Loucy (cell line): ENCODE measurements around the gene REEP1.

Experiments used
- H2AFZ ChIP-seq: fragments of 200-600 bp; sonication (generic); 2 replicates; pipeline ENCODE4 v1.6.0; 2016; ENCODE audit warnings: antibody characterized with exemption, mild to moderate bottlenecking, low read length, moderate library complexity
- H3F3A ChIP-seq: fragments of 200-600 bp; 2 replicates; pipeline ENCODE4 v1.6.0; 2016; ENCODE audit warnings: antibody characterized with exemption, low read depth, mild to moderate bottlenecking
- H3K27me3 ChIP-seq: fragments of 200-600 bp; sonication (generic); 2 replicates; pipeline ENCODE4 v1.6.1; 2014; ENCODE audit warnings: low read length, mild to moderate bottlenecking; ENCODE audit not compliant: insufficient read depth, poor library complexity, severe bottlenecking
- H3K36me3 ChIP-seq: fragments of 200-600 bp; sonication (generic); 2 replicates; pipeline ENCODE4 v1.6.1; 2016; ENCODE audit warnings: low read length; ENCODE audit not compliant: insufficient read depth
- H3K4me1 ChIP-seq: fragments of 200-600 bp; sonication (generic); 2 replicates; pipeline ENCODE4 v1.5.1; 2014; ENCODE audit warnings: low read length, mild to moderate bottlenecking; ENCODE audit not compliant: insufficient read depth, poor library complexity, severe bottlenecking
- H3K4me2 ChIP-seq: fragments of 200-600 bp; sonication (generic); 2 replicates; pipeline ENCODE4 v1.6.0; 2014; ENCODE audit warnings: antibody characterized with exemption, low read length, low read depth, mild to moderate bottlenecking; ENCODE audit not compliant: poor library complexity, severe bottlenecking
- H3K4me3 ChIP-seq: fragments of 200-600 bp; sonication (generic); 2 replicates; pipeline ENCODE4 v1.5.1; 2014; ENCODE audit warnings: low read length, mild to moderate bottlenecking, mixed read lengths; ENCODE audit not compliant: poor library complexity, severe bottlenecking
- H3K79me2 ChIP-seq: fragments of 200-600 bp; sonication (generic); 2 replicates; pipeline ENCODE4 v1.6.1; 2014; ENCODE audit warnings: low read length; ENCODE audit not compliant: insufficient read depth
- H3K9ac ChIP-seq: fragments of 200-600 bp; sonication (generic); 2 replicates; pipeline ENCODE4 v1.6.0; 2014; ENCODE audit warnings: mild to moderate bottlenecking, low read depth, low read length, moderate library complexity; ENCODE audit not compliant: poor library complexity, severe bottlenecking
- H3K9me2 ChIP-seq: fragments of 200-600 bp; sonication (generic); replicated peaks from 2 replicates; pipeline ENCODE4 v1.6.1; 2016; ENCODE audit warnings: low read depth, low read length, mixed read lengths
- H3K9me3 ChIP-seq: fragments of 200-600 bp; sonication (generic); 2 replicates; pipeline ENCODE4 v1.6.1; 2014; ENCODE audit warnings: mild to moderate bottlenecking, antibody characterized with exemption, low read length, low read depth; ENCODE audit not compliant: insufficient read depth
- H4K20me1 ChIP-seq: fragments of 200-600 bp; sonication (generic); 2 replicates; pipeline ENCODE4 v1.6.0; 2014; ENCODE audit warnings: antibody characterized with exemption, low read length, mild to moderate bottlenecking; ENCODE audit not compliant: insufficient read depth, poor library complexity, severe bottlenecking
- EZH2phosphoT487 ChIP-seq: fragments of 200-600 bp; IDR thresholded peaks from 2 replicates; pipeline ENCODE4 v1.6.1; 2018; ENCODE audit warnings: antibody characterized with exemption, mild to moderate bottlenecking, moderate library complexity, borderline replicate concordance
- TF ChIP-seq, protein P1 (sequence below): fragments of 200-600 bp; sonication (generic); conservative IDR thresholded peaks from 2 replicates; pipeline ENCODE4 v1.5.1; 2014; ENCODE audit warnings: mild to moderate bottlenecking, antibody characterized with exemption, low read length

Gene REEP1

GRCh38 chr2:86378469-86378868 is 41.0 kb upstream of the REEP1 start:
- H3K4me3 ChIP-seq, result no peak overlapping the region
- no peak overlapping the region for H3K9ac ChIP-seq
- H3K9me2 ChIP-seq, result no peaks in the 10 kb centered on the region
- H3K9me3 ChIP-seq, result no peaks in the 10 kb centered on the region
- no peaks in the 10 kb centered on the region for H3K4me1 ChIP-seq
- no peaks in the 10 kb centered on the region for H3F3A ChIP-seq
- H3K79me2 ChIP-seq, result no peaks in the 10 kb centered on the region
- TF ChIP-seq, protein P1, sequence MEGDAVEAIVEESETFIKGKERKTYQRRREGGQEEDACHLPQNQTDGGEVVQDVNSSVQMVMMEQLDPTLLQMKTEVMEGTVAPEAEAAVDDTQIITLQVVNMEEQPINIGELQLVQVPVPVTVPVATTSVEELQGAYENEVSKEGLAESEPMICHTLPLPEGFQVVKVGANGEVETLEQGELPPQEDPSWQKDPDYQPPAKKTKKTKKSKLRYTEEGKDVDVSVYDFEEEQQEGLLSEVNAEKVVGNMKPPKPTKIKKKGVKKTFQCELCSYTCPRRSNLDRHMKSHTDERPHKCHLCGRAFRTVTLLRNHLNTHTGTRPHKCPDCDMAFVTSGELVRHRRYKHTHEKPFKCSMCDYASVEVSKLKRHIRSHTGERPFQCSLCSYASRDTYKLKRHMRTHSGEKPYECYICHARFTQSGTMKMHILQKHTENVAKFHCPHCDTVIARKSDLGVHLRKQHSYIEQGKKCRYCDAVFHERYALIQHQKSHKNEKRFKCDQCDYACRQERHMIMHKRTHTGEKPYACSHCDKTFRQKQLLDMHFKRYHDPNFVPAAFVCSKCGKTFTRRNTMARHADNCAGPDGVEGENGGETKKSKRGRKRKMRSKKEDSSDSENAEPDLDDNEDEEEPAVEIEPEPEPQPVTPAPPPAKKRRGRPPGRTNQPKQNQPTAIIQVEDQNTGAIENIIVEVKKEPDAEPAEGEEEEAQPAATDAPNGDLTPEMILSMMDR, result no peak
- TF ChIP-seq EZH2phosphoT487, result no peak
- no peaks in the 10 kb centered on the region for H3K27me3 ChIP-seq
- no peaks in the 10 kb centered on the region for H4K20me1 ChIP-seq
- H3K4me2 ChIP-seq, result no peak overlapping the region
- no peaks in the 10 kb centered on the region for H3K36me3 ChIP-seq
- no peak overlapping the region for H2AFZ ChIP-seq

DNA sequence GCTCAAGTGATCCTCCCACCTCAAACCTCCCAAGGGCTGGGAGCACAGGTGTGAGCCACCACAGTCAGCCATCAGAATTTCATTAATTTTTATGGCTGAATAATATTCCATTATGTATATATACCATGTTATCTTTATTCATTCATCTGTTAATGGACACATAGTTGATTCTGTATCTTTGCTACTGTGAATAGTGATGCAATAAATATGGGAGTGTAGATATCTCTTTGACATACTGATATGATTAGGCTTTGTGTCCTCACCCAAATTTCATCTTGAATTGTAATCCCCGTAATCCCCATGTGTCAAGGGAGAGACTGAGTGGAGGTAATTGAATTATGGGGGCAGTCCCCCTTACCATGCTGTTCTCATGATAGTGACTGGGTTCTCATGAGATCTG is 38.2 kb upstream of the REEP1 start:
- H3K27me3 ChIP-seq, result no peaks in the 10 kb centered on the region
- no peaks in the 10 kb centered on the region for H4K20me1 ChIP-seq
- H3K4me2 ChIP-seq, result no peak overlapping the region
- no peak overlapping the region for H3K9ac ChIP-seq
- no peaks in the 10 kb centered on the region for H3K36me3 ChIP-seq
- H3K9me3 ChIP-seq, result peaks cover 3% of the 10 kb centered on the region; the same call in 1 of the 2 replicates
- H3F3A ChIP-seq, result no peaks in the 10 kb centered on the region
- H2AFZ ChIP-seq, result no peak overlapping the region
- H3K4me3 ChIP-seq, result no peak overlapping the region
- H3K4me1 ChIP-seq, result peaks cover 13% of the 10 kb centered on the region
- no peaks in the 10 kb centered on the region for H3K79me2 ChIP-seq
- no peak for TF ChIP-seq EZH2phosphoT487
- no peaks in the 10 kb centered on the region for H3K9me2 ChIP-seq

GRCh38 chr2:86372641-86373502 is 35.4 kb upstream of the REEP1 start:
- H3K79me2 ChIP-seq, result no peaks in the 10 kb centered on the region
- no peak overlapping the region for H3K4me2 ChIP-seq
- no peaks in the 10 kb centered on the region for H3K27me3 ChIP-seq
- no peaks in the 10 kb centered on the region for H3K9me2 ChIP-seq
- H3K9me3 ChIP-seq, result peaks cover 3% of the 10 kb centered on the region; the same call in 1 of the 2 replicates
- H3K36me3 ChIP-seq, result no peaks in the 10 kb centered on the region
- no peak overlapping the region for H2AFZ ChIP-seq
- H3K4me3 ChIP-seq, result no peak overlapping the region
- H3F3A ChIP-seq, result no peaks in the 10 kb centered on the region
- H4K20me1 ChIP-seq, result no peaks in the 10 kb centered on the region
- H3K4me1 ChIP-seq, result peaks cover 19% of the 10 kb centered on the region
- TF ChIP-seq, protein P1, result peak; percentile 68
- TF ChIP-seq EZH2phosphoT487, result no peak
- H3K9ac ChIP-seq, result no peak overlapping the region
